ENCODE measurements around the gene MIB1. TPM values are rescaled to one million over a fixed set of nuclear protein-coding genes. Genes with fewer than 3 reads are reported as not detected.

Gene MIB1
- total and polyA plus RNA-seq, 9 of the 15 experiments (the other 6 are each of a cell fraction or from before 2014, with no cell fraction given) = 7.2 to 43.8 (median 23.2) TPM

DNA sequence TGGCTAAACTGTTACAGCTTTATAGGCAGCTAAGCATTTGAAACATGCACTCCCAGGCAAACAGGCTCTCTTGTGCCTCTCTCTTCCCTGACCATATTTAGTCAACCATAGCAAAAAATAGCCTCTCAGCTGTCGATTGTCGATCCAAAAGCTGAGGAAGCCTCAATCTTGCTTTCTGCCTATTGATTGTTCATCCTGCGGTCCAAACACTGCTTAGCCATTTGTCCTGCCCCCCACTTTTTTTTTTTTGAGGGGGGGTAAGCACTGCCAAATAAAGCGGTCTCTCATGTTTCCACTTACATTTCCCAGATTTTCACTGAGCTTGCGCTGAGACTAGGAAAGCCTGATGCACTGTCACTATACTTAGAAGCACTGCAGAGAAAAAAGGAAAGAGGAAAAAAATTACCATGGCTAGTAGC lies 90.8 kb downstream of the MIB1 start (continued):
- TF ChIP-seq, protein P1, sequence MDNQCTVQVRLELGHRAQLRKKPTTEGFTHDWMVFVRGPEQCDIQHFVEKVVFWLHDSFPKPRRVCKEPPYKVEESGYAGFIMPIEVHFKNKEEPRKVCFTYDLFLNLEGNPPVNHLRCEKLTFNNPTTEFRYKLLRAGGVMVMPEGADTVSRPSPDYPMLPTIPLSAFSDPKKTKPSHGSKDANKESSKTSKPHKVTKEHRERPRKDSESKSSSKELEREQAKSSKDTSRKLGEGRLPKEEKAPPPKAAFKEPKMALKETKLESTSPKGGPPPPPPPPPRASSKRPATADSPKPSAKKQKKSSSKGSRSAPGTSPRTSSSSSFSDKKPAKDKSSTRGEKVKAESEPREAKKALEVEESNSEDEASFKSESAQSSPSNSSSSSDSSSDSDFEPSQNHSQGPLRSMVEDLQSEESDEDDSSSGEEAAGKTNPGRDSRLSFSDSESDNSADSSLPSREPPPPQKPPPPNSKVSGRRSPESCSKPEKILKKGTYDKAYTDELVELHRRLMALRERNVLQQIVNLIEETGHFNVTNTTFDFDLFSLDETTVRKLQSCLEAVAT (IDR thresholded peaks at IDR 0.05) = peak in 1 of 2 experiments; percentile 36; a peak in 1 of 4 replicates
- no peak for TF ChIP-seq RBBP5 (IDR thresholded peaks at IDR 0.05; ENCODE audit: borderline replicate concordance, insufficient read depth, low read length, poor library complexity, severe bottlenecking)

DNA sequence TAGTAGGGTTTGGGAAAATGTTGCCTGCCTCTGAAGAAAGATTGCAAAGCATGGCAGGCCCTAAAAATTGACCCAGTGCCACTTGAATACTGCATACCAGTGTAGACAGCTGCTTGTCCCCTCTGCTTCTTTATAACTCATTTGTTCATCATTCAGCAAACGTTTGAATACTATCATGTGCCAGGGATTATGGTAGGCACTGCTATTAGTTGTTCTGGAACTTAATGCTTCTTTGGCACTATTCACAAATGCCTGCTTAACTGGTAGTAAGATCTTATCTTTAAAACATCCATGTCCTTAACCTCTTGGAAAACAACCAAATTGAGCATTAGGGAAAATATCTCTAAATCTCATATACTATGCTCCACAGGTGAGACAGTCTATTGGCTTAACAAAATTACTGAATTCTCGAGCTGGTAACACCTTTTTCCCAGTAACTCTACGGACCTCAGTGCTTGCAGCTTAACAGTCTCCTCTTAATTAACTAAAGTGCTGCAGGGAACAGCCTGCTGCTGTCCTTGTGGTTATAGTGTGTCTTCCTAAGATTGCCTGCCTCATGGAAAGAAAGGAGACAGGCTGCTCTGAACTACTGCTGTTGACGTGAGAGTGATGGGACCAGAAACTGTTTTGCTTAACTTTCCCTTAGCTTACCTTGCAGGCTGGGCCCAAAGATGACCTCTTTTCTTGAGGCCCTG lies 93.2 kb downstream of the MIB1 start:
- H3K36me3 ChIP-seq (ENCODE audit: control insufficient read depth, insufficient read depth, low read length) = peaks cover 12% of the 10 kb centered on the region
- H3K9me3 ChIP-seq (replicated peaks; ENCODE audit: control insufficient read depth, insufficient read depth, low read depth, low read length) = no peaks in the 10 kb centered on the region
- no peak for FAIRE-seq
- ATAC-seq = no peak
- no peak overlapping the region for H3K9ac ChIP-seq (ENCODE audit: insufficient read depth in 1 of 2, low read depth in 2 of 2, low read length in 2 of 2)
- in situ Hi-C loops (cut with MboI) (no loop called here), intact Hi-C loops (cut with micrococcal nuclease) (no loop called here)
- H3K4me3 ChIP-seq = no peak overlapping the region
- no peak overlapping the region for H3K27ac ChIP-seq (ENCODE audit: extremely low read depth, low read depth, low read length)
- no peak overlapping the region for H3K4me2 ChIP-seq (ENCODE audit: insufficient read depth, low read length)
- no peaks in the 10 kb centered on the region for H3K79me2 ChIP-seq (ENCODE audit: control insufficient read depth, insufficient read depth, low read length)
- H2AFZ ChIP-seq (ENCODE audit: low read depth, low read length) = no peak overlapping the region
- no TSS peak for BruUV-seq (replicated peaks)
- H3K9me1 ChIP-seq (ENCODE audit: control insufficient read depth, insufficient read depth, low read length) = no peaks in the 10 kb centered on the region
- POLR2A ChIA-PET = no interaction called here
- H3K27me3 ChIP-seq (ENCODE audit: control insufficient read depth in 2 of 2, insufficient read depth in 2 of 2, low read length in 2 of 2) = no peaks in the 10 kb centered on the region
- 59% methylated on average over 4 of the region's 4 CpGs for WGBS (ENCODE audit: insufficient coverage, low coverage, missing lambda C conversion rate)
- CTCF ChIA-PET (ENCODE audit: low intra/inter-chr PET ratio) = no interaction called here
- no peaks in the 10 kb centered on the region for H4K20me1 ChIP-seq (replicated peaks; ENCODE audit: control insufficient read depth, insufficient read depth, low read length)
- no peak for DNase-seq (ENCODE audit: extremely low read depth in 1 of 4, low spot score in 3 of 4)
- H3K4me1 ChIP-seq (replicated peaks in 1 of 2; ENCODE audit: control insufficient read depth in 2 of 2, insufficient read depth in 2 of 2, low read length in 2 of 2) = no peaks in the 10 kb centered on the region
- TF ChIP-seq SIN3B (IDR thresholded peaks at IDR 0.05; ENCODE audit: low read depth) = no peak
- no peak for TF ChIP-seq TRIM24 (IDR thresholded peaks at IDR 0.05)
- TF ChIP-seq SETDB1 (IDR thresholded peaks at IDR 0.05; ENCODE audit: low read length) = no peak
- TF ChIP-seq, protein P2, sequence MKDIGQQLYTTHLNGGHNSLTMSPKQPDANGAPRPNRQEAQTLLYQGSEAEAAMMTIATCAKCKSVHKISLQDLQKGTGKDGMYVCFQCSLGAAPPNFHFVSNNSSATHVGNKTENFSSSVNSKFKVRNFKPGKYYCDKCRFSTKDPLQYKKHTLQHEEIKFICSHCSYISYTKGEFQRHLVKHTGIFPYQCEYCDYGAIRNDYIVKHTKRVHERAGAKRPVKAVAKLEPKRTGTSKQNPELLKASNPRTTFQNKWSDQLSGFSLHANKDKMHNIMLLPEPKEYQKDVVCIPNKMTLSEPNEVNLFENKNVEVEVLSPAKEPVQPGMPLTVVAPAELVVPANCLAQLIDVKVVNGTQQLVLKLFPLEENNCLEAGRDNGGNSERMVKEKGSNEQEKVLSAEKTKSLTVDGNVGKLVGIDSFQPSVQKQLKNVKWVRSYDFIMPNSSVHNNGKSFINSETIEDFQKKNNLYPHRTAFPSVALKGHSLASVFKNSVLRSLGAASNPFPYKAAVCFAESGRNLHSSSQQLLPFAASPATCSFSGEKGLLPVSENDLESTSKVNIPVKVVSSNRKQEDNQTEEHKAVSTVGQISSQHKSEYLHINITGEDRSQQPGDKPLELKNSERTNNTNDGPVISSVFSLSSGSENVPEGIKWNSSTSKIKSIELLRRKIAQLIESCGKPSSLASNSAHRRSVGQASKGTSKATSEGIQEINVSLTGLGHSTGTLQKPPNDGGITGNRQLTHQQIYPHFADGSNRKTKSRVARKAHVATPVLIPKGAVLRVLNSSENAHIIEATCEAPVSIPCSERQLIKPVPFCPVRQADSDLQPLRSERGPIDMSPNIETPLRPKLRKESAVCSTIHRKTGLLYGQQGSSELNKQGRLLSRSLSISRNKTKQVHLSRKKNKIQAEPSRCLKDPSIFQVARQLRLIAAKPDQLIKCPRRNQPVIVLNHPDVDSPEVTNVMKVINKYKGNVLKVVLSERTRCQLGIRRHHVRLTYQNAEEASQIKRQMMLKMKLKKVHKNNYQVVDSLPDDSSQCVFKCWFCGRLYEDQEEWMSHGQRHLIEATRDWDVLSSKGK (CRISPR knock-in tag; IDR thresholded peaks at IDR 0.05) = no peak
- TF ChIP-seq MXI1 (IDR thresholded peaks at IDR 0.05; ENCODE audit: low read depth, low read length) = no peak
- no peak for TF ChIP-seq STAT5A (IDR thresholded peaks at IDR 0.05; ENCODE audit: borderline replicate concordance, low read length)
- TF ChIP-seq CBX3 (IDR thresholded peaks at IDR 0.05; ENCODE audit: borderline replicate concordance in 1 of 2, low read length in 2 of 2) = no peak
- no peak for TF ChIP-seq CHD4 (IDR thresholded peaks at IDR 0.05; ENCODE audit: insufficient read depth, insufficient replicate concordance, low read depth, low read length, poor library complexity, severe bottlenecking)
- TF ChIP-seq RFX1 (IDR thresholded peaks at IDR 0.05) = no peak
